Stimulated activated CD4-positive, alpha-beta T cell treated with anti-CD3 and anti-CD28 coated beads, Interleukin-4, amount 100 ng/mL, for 48 hours (primary cell): Measurements from ENCODE around the gene PTPN20.

ENCODE experiments used
- DNase-seq, 2 donors: peaks; one replicate each; pipeline ENCODE4 v3.0.0-alpha.2; 2020; ENCODE audit warnings: low read depth in 2 of 2

The PTPN20 gene

GRCh38 chr10:47048526-47048905, 137.3 kb downstream of the PTPN20 start:
- no peak for DNase-seq

DNA sequence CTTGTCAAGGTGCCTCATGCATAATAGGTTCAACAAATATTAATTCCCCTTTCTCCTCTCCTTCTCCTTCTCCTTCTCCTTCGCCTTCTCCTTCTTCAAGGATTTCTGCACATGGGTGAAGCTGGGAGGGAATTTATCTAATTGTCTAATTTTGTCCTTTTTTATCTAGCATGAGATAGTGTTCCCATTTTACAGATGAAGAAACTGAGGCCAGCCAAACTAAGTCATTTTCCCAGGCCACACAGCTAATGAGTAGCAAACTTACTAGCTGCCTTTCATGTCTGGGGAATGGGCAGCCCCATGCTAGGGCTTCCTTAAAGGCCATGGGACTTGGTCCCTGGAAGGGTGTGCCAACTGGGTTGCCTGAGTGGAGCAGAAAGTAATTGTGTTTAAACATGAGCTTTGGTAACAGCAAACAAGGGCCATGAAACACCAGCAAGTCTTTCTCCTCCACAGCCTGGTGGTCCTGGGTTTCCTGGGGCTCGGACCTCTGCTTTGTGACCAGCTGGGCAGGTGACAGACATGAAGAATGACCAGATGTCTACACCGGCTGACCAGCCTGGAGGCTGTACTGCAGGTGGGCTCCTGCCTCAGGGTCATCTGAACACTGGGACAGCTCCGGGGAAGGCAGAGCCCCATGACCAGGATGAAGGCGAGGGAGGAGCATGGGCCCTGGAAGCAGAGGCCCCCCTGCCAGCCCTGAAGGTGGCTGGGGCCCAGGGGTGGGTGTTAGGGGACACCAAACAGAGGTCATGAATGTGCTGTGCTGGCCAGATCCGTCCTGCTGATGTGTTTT, 138.0 kb downstream of the PTPN20 start:
- no peak for DNase-seq

GRCh38 chr10:47049906-47050305, 138.7 kb downstream of the PTPN20 start:
- DNase-seq = no peak

DNA sequence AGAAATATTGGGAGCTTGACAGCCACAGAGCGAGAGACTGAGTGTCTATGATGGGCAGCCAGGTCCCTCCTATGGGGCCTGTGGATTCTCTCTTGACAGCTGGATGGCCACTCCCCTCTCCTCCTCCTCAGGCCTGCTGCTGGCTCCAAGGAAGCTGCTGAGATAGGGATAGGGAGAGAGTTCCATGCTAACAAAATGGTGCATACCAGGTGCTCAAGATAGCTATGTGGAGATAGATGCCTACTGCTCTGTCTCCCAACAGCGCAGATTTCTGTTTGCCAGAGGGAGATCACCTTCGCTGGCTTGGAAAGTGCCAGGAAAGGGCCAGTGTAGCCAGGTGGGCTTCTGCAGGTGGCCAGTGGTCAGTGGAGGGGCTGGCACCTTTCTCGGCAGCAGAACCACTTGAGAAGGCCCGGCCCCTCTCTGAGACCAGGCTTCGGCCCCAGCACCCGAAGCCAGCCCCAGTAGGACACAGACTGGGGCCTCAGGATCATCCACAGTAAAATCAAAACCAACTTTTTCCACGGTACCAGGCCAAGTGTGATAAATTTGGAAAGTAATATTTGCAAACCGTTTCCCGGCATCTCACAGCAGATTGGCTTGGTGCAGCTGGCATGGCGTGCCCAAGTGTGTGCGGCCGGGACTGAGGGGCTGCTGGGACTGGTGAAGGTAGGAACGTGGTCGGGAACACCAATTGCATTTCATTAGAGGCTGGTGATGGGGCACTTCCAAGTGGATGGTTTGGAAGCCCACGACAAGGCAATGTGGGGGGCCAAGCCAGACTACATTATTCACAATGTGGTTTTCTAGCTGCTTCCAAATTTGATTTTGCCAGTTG, 139.6 kb downstream of the PTPN20 start:
- no peak for DNase-seq

GRCh38 chr10:47051741-47052238, 140.6 kb downstream of the PTPN20 start:
- DNase-seq = no peak
